Measurements from ENCODE around the gene CDKAL1.

- TF ChIP-seq CTCF (IDR thresholded peaks at IDR 0.05; ENCODE audit: control extremely low read depth in 1 of 3, insufficient read depth in 1 of 3, low read depth in 1 of 3, low read length in 3 of 3) (peak in 2 of 3 experiments; percentile 31 to 40; a peak in 2 of 4 replicates), EZH2 (IDR thresholded peaks at IDR 0.05; ENCODE audit: low read depth, low read length, severe bottlenecking) (no peak), YY1 (IDR thresholded peaks at IDR 0.05; ENCODE audit: low read depth, low read length) (no peak), ASH2L (IDR thresholded peaks at IDR 0.05; ENCODE audit: low read length) (no peak), GTF2F1 (IDR thresholded peaks at IDR 0.05; ENCODE audit: borderline replicate concordance, low read depth, low read length) (no peak), USF2 (IDR thresholded peaks at IDR 0.05; ENCODE audit: low read length) (no peak), RNF2 (IDR thresholded peaks at IDR 0.05; ENCODE audit: borderline replicate concordance, low read depth, low read length, missing control alignments, poor library complexity, severe bottlenecking) (no peak), RAD21 (IDR thresholded peaks at IDR 0.05 in 1 of 2, conservative IDR thresholded peaks at IDR 0.05 in 1 of 2; ENCODE audit: low read depth in 2 of 2, low read length in 2 of 2) (peak in 1 of 2 experiments; percentile 29; a peak in 2 of 4 replicates), MAFK (IDR thresholded peaks at IDR 0.05; ENCODE audit: low read depth, low read length) (no peak)
Observed at GRCh38 chr6:20790032-20790791, 256.0 kb downstream of the CDKAL1 start.

All from H1 (cell line).